GM23248 (cell line): ENCODE measurements around the gene ABCA2.

Experiments
- EZH2 ChIP-seq: fragments of 200-600 bp; sonication (generic); IDR thresholded peaks from 2 replicates; pipeline ENCODE4 v1.6.1; 2018; ENCODE audit warnings: antibody characterized with exemption, mild to moderate bottlenecking; ENCODE audit not compliant: insufficient read depth, poor library complexity, severe bottlenecking
- EZH2phosphoT487 ChIP-seq: fragments of 200-600 bp; sonication (generic); IDR thresholded peaks from 2 replicates; pipeline ENCODE4 v1.6.1; 2018; ENCODE audit warnings: antibody characterized with exemption, moderate library complexity, mild to moderate bottlenecking, low read depth; ENCODE audit not compliant: insufficient read depth

DNA sequence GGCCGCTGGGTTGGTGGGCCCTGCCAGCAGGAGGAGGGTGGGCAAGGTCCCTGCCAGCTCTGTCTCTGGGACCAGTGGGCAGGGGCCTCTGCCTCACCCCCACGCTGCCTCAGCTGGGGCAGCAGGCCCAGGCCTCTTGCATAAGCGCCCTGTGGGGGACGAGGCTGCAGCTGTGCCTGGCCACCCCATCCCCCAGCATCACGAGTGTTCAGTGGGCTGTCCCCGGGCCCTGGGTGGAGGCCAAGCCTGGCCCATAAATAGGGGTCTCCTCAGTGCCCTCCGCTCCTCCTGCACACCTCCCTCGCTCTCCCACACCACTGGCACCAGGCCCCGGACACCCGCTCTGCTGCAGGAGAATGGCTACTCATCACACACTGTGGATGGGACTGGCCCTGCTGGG is 50.8 kb downstream of the ABCA2 start, which contains the start of gene PTGDS:
- TF ChIP-seq EZH2phosphoT487 (no peak), EZH2 (no peak)
